ENCODE data around the gene RAB40B. TPM values are rescaled to one million over a fixed set of nuclear protein-coding genes. Genes with fewer than 3 reads are reported as not detected.

RAB40B gene
- total RNA-seq, 1 experiment from 2014 or later: 22.1 TPM

DNA sequence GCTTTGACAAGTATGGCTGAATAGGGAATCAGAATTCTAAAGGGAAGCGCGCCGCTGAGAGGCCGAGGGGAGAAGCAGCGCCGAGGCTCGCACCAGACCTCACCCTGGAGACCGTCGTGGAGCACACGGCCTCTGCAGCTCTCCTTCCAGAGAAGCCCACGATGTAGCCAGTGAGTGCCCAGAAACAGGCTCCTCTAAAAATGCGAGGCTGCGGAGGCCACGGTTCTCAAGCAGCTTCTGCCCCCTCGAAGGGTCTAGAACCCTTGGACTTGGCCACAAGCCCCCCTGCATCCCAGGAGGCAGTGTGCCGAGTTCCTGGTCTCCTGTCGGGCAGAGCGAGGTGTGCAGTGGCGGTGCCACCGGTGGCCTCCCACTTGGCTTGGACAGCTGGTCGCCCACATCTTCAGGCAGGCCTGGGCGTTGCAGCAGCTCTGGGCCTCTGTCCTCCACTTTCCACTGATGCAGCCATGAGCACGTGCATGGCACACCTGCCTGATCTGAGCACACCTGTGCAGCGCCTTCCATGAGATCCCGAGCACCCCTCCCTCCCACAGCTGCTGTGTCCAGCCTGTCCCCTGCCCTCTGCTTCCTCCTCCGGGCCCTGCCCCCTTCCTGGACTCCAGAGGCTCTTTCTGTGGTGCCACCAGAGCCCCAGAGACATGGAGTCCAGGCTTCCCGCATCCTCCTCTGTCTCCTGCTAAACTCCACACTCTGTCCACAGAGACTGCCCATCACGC lies 31.4 kb downstream of the RAB40B start (continued):
- TF ChIP-seq, protein P1, sequence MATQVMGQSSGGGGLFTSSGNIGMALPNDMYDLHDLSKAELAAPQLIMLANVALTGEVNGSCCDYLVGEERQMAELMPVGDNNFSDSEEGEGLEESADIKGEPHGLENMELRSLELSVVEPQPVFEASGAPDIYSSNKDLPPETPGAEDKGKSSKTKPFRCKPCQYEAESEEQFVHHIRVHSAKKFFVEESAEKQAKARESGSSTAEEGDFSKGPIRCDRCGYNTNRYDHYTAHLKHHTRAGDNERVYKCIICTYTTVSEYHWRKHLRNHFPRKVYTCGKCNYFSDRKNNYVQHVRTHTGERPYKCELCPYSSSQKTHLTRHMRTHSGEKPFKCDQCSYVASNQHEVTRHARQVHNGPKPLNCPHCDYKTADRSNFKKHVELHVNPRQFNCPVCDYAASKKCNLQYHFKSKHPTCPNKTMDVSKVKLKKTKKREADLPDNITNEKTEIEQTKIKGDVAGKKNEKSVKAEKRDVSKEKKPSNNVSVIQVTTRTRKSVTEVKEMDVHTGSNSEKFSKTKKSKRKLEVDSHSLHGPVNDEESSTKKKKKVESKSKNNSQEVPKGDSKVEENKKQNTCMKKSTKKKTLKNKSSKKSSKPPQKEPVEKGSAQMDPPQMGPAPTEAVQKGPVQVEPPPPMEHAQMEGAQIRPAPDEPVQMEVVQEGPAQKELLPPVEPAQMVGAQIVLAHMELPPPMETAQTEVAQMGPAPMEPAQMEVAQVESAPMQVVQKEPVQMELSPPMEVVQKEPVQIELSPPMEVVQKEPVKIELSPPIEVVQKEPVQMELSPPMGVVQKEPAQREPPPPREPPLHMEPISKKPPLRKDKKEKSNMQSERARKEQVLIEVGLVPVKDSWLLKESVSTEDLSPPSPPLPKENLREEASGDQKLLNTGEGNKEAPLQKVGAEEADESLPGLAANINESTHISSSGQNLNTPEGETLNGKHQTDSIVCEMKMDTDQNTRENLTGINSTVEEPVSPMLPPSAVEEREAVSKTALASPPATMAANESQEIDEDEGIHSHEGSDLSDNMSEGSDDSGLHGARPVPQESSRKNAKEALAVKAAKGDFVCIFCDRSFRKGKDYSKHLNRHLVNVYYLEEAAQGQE (IDR thresholded peaks at IDR 0.05; ENCODE audit: low read depth): no peak

DNA sequence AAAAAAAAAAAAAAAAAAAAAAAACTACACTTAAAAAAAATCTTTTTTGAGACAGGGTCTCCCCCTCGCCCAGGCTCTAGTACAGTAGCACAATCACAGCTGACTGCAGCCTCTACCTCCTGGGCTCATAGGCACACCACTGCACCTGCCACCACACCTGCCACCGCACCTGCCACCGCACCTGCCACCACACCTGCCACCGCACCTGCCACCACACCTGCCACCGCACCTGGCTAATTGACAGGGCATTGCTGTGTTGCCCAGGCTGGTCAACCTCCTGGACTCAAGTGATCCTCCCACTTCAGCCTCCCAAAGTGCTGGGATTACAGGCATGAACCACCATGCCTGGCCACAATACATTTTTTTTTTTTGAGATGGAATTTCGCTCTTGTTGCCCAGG lies 32.6 kb downstream of the RAB40B start:
- no peak overlapping the region for H3K9ac ChIP-seq (ENCODE audit: low read length)
- ChIA-PET CTCF (no interaction called here), RAD21 (ENCODE audit: low non-redundant PET in 1 of 2, low total read pairs in 2 of 2, uncharacterized antibody in 2 of 2, unreplicated experiment in 2 of 2) (no interaction called here), POLR2A (no interaction called here)
- no peaks in the 10 kb centered on the region for H3K9me2 ChIP-seq (ENCODE audit: insufficient read depth)
- no peak overlapping the region for H3K4me3 ChIP-seq (replicated peaks in 1 of 2; ENCODE audit: low read depth in 1 of 2, low read length in 2 of 2)
- H2AFZ ChIP-seq (ENCODE audit: low read depth, low read length, poor library complexity, severe bottlenecking): no peak overlapping the region
- H3K4me1 ChIP-seq (ENCODE audit: control insufficient read depth in 1 of 2, insufficient read depth in 2 of 2, low read length in 2 of 2): peaks cover 0 to 8% of the 10 kb centered on the region in 2 experiments; a peak in 1 of 4 replicates
- H3K79me2 ChIP-seq (ENCODE audit: insufficient read depth, low read length): no peaks in the 10 kb centered on the region
- intact Hi-C loops (cut with micrococcal nuclease): no loop called here
- DNase-seq (ENCODE audit: low read depth, low spot score): no peak
- no peaks in the 10 kb centered on the region for H3K27me3 ChIP-seq (ENCODE audit: insufficient read depth, low read length)
- no peak for ATAC-seq
- H3K36me3 ChIP-seq (ENCODE audit: control insufficient read depth in 1 of 2, insufficient read depth in 2 of 2, low read length in 2 of 2): no peaks in the 10 kb centered on the region
- H3K4me2 ChIP-seq (ENCODE audit: low read length): no peak overlapping the region
- no peak overlapping the region for H3K27ac ChIP-seq (ENCODE audit: low read depth, low read length)
- BruUV-seq (replicated peaks): no TSS peak
- H4K20me1 ChIP-seq (ENCODE audit: insufficient read depth): no peaks in the 10 kb centered on the region
- no peaks in the 10 kb centered on the region for H3K9me3 ChIP-seq (ENCODE audit: control insufficient read depth in 1 of 2, insufficient read depth in 1 of 2, low read depth in 1 of 2, low read length in 2 of 2)
- TF ChIP-seq CBX3 (IDR thresholded peaks at IDR 0.05; ENCODE audit: low read depth) (no peak), POLR2A (IDR thresholded peaks at IDR 0.05; ENCODE audit: borderline replicate concordance, extremely low read depth, insufficient read depth, insufficient read length) (no peak), POLR2AphosphoS5 (IDR thresholded peaks at IDR 0.05; ENCODE audit: low read depth, low read length) (no peak), YY1 (IDR thresholded peaks at IDR 0.05; ENCODE audit: extremely low read depth, insufficient replicate concordance, low read depth, low read length) (no peak), EZH2 (IDR thresholded peaks at IDR 0.05) (no peak), ZNF274 (IDR thresholded peaks at IDR 0.05; ENCODE audit: low read depth, low read length) (no peak), ZFX (IDR thresholded peaks at IDR 0.05) (no peak)
- TF ChIP-seq, protein P2, sequence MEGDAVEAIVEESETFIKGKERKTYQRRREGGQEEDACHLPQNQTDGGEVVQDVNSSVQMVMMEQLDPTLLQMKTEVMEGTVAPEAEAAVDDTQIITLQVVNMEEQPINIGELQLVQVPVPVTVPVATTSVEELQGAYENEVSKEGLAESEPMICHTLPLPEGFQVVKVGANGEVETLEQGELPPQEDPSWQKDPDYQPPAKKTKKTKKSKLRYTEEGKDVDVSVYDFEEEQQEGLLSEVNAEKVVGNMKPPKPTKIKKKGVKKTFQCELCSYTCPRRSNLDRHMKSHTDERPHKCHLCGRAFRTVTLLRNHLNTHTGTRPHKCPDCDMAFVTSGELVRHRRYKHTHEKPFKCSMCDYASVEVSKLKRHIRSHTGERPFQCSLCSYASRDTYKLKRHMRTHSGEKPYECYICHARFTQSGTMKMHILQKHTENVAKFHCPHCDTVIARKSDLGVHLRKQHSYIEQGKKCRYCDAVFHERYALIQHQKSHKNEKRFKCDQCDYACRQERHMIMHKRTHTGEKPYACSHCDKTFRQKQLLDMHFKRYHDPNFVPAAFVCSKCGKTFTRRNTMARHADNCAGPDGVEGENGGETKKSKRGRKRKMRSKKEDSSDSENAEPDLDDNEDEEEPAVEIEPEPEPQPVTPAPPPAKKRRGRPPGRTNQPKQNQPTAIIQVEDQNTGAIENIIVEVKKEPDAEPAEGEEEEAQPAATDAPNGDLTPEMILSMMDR (IDR thresholded peaks at IDR 0.05 in 2 of 3, conservative IDR thresholded peaks at IDR 0.05 in 1 of 3; ENCODE audit: borderline replicate concordance in 1 of 3, insufficient read depth in 1 of 3, low read depth in 2 of 3, low read length in 2 of 3): no peak
- TF ChIP-seq, protein P1 (IDR thresholded peaks at IDR 0.05; ENCODE audit: low read depth): no peak
- TF ChIP-seq, protein P3, sequence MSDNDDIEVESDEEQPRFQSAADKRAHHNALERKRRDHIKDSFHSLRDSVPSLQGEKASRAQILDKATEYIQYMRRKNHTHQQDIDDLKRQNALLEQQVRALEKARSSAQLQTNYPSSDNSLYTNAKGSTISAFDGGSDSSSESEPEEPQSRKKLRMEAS (IDR thresholded peaks at IDR 0.05): no peak
- TF ChIP-seq, protein P4, sequence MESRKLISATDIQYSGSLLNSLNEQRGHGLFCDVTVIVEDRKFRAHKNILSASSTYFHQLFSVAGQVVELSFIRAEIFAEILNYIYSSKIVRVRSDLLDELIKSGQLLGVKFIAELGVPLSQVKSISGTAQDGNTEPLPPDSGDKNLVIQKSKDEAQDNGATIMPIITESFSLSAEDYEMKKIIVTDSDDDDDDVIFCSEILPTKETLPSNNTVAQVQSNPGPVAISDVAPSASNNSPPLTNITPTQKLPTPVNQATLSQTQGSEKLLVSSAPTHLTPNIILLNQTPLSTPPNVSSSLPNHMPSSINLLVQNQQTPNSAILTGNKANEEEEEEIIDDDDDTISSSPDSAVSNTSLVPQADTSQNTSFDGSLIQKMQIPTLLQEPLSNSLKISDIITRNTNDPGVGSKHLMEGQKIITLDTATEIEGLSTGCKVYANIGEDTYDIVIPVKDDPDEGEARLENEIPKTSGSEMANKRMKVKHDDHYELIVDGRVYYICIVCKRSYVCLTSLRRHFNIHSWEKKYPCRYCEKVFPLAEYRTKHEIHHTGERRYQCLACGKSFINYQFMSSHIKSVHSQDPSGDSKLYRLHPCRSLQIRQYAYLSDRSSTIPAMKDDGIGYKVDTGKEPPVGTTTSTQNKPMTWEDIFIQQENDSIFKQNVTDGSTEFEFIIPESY (IDR thresholded peaks at IDR 0.05; ENCODE audit: extremely low read depth, insufficient replicate concordance, low read length): no peak
